WTC11 (cell line): Measurements from ENCODE around the gene LETM1. TPM values are rescaled to one million over a fixed set of nuclear protein-coding genes. Genes with fewer than 3 reads are reported as not detected.

Source experiments
- ATAC-seq: fragments of 200-7000 bp; cut with Tn5 transposase; 2 replicates; pipeline ENCODE4 v1.10.0; 2021; ENCODE audit warnings: mild to moderate bottlenecking, moderate library complexity
- CTCF ChIA-PET: fragments of 300-600 bp; sonication (Branson Sonifier 250); formaldehyde crosslinking; loops from one replicate; lab custom pipeline; 2021; ENCODE audit warnings: antibody characterized with exemption; lab: Charles Lee
- POLR2A ChIA-PET: fragments of 350-600 bp; sonication (Branson Sonifier 250); formaldehyde crosslinking; loops from one replicate; lab custom pipeline; 2021; ENCODE audit warnings: antibody characterized with exemption; lab: Charles Lee
- DNase-seq: peaks from one replicate; pipeline ENCODE4 v3.0.0; 2021; ENCODE audit warnings: low spot score
- H3K27ac Mint-ChIP-seq: 2 replicates; pipeline ENCODE4 v1.8.0; 2021; ENCODE audit warnings: mixed read lengths
- H3K27me3 Mint-ChIP-seq: 2 replicates; pipeline ENCODE4 v1.8.0; 2021; ENCODE audit warnings: low read depth, mild to moderate bottlenecking, moderate library complexity, mixed read lengths
- H3K36me3 Mint-ChIP-seq: 2 replicates; pipeline ENCODE4 v1.8.0; 2021; ENCODE audit warnings: mixed read lengths
- H3K4me1 Mint-ChIP-seq: 2 replicates; pipeline ENCODE4 v1.8.0; 2022; ENCODE audit warnings: mixed read lengths
- H3K4me3 Mint-ChIP-seq: 2 replicates; pipeline ENCODE4 v1.8.0; 2021; ENCODE audit warnings: mild to moderate bottlenecking, moderate library complexity, mixed read lengths
- H3K9me3 Mint-ChIP-seq: 2 replicates; pipeline ENCODE4 v1.8.0; 2021; ENCODE audit warnings: mixed read lengths
- FOXJ3 ChIP-seq: sonication (generic); formaldehyde crosslinking; IDR thresholded peaks from 2 replicates; pipeline ENCODE4 v1.9.0; 2021; ENCODE audit warnings: missing genetic modification reagents, mild to moderate bottlenecking, borderline replicate concordance
- FOXK1 ChIP-seq: sonication (generic); formaldehyde crosslinking; IDR thresholded peaks from 2 replicates; pipeline ENCODE4 v1.8.0; 2022; ENCODE audit warnings: mild to moderate bottlenecking, moderate library complexity, missing genetic modification reagents
- IRF2 ChIP-seq: sonication (generic); formaldehyde crosslinking; IDR thresholded peaks from 2 replicates; pipeline ENCODE4 v1.8.0; 2022; ENCODE audit warnings: low read depth, missing genetic modification reagents, borderline replicate concordance
- SMAD4 ChIP-seq: sonication (generic); formaldehyde crosslinking; IDR thresholded peaks from 2 replicates; pipeline ENCODE4 v1.8.0; 2022; ENCODE audit warnings: mild to moderate bottlenecking, missing genetic modification reagents
- TCF7 ChIP-seq: sonication (generic); formaldehyde crosslinking; IDR thresholded peaks from 2 replicates; pipeline ENCODE4 v1.8.0; 2022; ENCODE audit warnings: mild to moderate bottlenecking, low read depth, missing genetic modification reagents, moderate library complexity
- ZNF416 ChIP-seq: fragments of 250-450 bp; sonication (Bioruptor Pico); IDR thresholded peaks from 2 replicates; pipeline ENCODE4 v1.9.0; 2021; ENCODE audit warnings: mild to moderate bottlenecking, inconsistent platforms
- ZNF423 ChIP-seq: fragments of 250-450 bp; sonication (Bioruptor Pico); IDR thresholded peaks from 2 replicates; pipeline ENCODE4 v2.1.2; 2022; ENCODE audit warnings: mild to moderate bottlenecking, moderate library complexity
- total RNA-seq: library from RNA; stranded (reverse); gene quantifications from 3 replicates; pipeline ENCODE4 v1.2.3, GENCODE V29; 2021
- TF ChIP-seq, protein P1 (sequence below): fragments of 250-450 bp; sonication (Bioruptor Pico); IDR thresholded peaks from 2 replicates; pipeline ENCODE4 v1.9.0; 2021; ENCODE audit warnings: mild to moderate bottlenecking, borderline replicate concordance
- TF ChIP-seq, protein P2 (sequence below): sonication (generic); formaldehyde crosslinking; conservative IDR thresholded peaks from 2 replicates; pipeline ENCODE4 v1.8.1; 2023; ENCODE audit warnings: mild to moderate bottlenecking, low read depth, missing genetic modification reagents, moderate library complexity
- TF ChIP-seq, protein P3 (sequence below): sonication (generic); formaldehyde crosslinking; IDR thresholded peaks from 2 replicates; pipeline ENCODE4 v1.8.1; 2022; ENCODE audit warnings: missing genetic modification reagents, borderline replicate concordance
- TF ChIP-seq, protein P4 (sequence below): sonication (generic); formaldehyde crosslinking; IDR thresholded peaks from 2 replicates; pipeline ENCODE4 v1.8.1; 2023; ENCODE audit warnings: mild to moderate bottlenecking, missing genetic modification reagents, moderate library complexity
- TF ChIP-seq, protein P5 (sequence below): fragments of 200-600 bp; IDR thresholded peaks from 2 replicates; pipeline ENCODE4 v1.8.0; 2022; ENCODE audit warnings: antibody characterized with exemption
- TF ChIP-seq, protein P6 (sequence below): sonication (generic); formaldehyde crosslinking; IDR thresholded peaks from 2 replicates; pipeline ENCODE4 v1.8.1; 2023; ENCODE audit warnings: mild to moderate bottlenecking, missing genetic modification reagents
- TF ChIP-seq, protein P7 (sequence below): sonication (generic); formaldehyde crosslinking; IDR thresholded peaks from 2 replicates; pipeline ENCODE4 v1.8.1; 2023; ENCODE audit warnings: mild to moderate bottlenecking, moderate library complexity, missing genetic modification reagents

LETM1 gene
- total RNA-seq, 1 experiment from 2014 or later = 66.7 TPM

DNA sequence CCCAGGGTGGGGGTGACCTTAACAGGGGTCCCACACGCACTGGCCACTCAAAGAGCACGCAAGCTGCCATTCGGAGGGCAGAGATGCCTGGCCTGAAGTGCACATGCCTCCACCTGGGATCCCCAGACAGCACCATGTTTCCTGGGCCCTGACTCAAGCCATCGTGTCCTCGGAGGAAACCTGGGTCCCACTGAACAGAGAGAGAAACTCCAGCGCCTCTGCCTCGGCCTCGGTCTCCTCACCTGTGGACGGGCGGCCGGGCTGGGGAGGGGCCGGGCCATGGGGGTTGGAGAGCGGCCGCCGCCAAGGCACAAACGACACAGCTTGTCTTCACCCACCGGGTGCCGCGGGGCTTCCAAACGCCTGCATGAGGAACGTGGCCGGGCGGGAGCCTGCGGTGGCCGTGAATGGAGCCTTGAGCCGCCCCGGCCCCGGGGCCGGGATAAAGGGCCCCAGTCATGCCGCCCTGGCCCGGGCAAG is 92.8 kb downstream of the LETM1 start:
- TF ChIP-seq, protein P1, sequence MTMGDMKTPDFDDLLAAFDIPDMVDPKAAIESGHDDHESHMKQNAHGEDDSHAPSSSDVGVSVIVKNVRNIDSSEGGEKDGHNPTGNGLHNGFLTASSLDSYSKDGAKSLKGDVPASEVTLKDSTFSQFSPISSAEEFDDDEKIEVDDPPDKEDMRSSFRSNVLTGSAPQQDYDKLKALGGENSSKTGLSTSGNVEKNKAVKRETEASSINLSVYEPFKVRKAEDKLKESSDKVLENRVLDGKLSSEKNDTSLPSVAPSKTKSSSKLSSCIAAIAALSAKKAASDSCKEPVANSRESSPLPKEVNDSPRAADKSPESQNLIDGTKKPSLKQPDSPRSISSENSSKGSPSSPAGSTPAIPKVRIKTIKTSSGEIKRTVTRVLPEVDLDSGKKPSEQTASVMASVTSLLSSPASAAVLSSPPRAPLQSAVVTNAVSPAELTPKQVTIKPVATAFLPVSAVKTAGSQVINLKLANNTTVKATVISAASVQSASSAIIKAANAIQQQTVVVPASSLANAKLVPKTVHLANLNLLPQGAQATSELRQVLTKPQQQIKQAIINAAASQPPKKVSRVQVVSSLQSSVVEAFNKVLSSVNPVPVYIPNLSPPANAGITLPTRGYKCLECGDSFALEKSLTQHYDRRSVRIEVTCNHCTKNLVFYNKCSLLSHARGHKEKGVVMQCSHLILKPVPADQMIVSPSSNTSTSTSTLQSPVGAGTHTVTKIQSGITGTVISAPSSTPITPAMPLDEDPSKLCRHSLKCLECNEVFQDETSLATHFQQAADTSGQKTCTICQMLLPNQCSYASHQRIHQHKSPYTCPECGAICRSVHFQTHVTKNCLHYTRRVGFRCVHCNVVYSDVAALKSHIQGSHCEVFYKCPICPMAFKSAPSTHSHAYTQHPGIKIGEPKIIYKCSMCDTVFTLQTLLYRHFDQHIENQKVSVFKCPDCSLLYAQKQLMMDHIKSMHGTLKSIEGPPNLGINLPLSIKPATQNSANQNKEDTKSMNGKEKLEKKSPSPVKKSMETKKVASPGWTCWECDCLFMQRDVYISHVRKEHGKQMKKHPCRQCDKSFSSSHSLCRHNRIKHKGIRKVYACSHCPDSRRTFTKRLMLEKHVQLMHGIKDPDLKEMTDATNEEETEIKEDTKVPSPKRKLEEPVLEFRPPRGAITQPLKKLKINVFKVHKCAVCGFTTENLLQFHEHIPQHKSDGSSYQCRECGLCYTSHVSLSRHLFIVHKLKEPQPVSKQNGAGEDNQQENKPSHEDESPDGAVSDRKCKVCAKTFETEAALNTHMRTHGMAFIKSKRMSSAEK (CRISPR knock-in tag) = no peak
- no peak for TF ChIP-seq IRF2 (CRISPR knock-in tag)
- no peak for TF ChIP-seq SMAD4 (CRISPR knock-in tag)
- no peak for TF ChIP-seq FOXJ3 (CRISPR knock-in tag)
- no peak for TF ChIP-seq TCF7 (CRISPR knock-in tag)
- no peak for TF ChIP-seq ZNF423 (CRISPR knock-in tag)
- TF ChIP-seq, protein P2, sequence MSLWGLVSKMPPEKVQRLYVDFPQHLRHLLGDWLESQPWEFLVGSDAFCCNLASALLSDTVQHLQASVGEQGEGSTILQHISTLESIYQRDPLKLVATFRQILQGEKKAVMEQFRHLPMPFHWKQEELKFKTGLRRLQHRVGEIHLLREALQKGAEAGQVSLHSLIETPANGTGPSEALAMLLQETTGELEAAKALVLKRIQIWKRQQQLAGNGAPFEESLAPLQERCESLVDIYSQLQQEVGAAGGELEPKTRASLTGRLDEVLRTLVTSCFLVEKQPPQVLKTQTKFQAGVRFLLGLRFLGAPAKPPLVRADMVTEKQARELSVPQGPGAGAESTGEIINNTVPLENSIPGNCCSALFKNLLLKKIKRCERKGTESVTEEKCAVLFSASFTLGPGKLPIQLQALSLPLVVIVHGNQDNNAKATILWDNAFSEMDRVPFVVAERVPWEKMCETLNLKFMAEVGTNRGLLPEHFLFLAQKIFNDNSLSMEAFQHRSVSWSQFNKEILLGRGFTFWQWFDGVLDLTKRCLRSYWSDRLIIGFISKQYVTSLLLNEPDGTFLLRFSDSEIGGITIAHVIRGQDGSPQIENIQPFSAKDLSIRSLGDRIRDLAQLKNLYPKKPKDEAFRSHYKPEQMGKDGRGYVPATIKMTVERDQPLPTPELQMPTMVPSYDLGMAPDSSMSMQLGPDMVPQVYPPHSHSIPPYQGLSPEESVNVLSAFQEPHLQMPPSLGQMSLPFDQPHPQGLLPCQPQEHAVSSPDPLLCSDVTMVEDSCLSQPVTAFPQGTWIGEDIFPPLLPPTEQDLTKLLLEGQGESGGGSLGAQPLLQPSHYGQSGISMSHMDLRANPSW (CRISPR knock-in tag) = no peak
- TF ChIP-seq, protein P3, sequence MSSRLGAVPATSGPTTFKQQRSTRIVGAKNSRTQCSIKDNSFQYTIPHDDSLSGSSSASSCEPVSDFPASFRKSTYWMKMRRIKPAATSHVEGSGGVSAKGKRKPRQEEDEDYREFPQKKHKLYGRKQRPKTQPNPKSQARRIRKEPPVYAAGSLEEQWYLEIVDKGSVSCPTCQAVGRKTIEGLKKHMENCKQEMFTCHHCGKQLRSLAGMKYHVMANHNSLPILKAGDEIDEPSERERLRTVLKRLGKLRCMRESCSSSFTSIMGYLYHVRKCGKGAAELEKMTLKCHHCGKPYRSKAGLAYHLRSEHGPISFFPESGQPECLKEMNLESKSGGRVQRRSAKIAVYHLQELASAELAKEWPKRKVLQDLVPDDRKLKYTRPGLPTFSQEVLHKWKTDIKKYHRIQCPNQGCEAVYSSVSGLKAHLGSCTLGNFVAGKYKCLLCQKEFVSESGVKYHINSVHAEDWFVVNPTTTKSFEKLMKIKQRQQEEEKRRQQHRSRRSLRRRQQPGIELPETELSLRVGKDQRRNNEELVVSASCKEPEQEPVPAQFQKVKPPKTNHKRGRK (CRISPR knock-in tag) = no peak
- TF ChIP-seq, protein P4, sequence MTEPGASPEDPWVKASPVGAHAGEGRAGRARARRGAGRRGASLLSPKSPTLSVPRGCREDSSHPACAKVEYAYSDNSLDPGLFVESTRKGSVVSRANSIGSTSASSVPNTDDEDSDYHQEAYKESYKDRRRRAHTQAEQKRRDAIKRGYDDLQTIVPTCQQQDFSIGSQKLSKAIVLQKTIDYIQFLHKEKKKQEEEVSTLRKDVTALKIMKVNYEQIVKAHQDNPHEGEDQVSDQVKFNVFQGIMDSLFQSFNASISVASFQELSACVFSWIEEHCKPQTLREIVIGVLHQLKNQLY = no peak
- TF ChIP-seq, protein P5, sequence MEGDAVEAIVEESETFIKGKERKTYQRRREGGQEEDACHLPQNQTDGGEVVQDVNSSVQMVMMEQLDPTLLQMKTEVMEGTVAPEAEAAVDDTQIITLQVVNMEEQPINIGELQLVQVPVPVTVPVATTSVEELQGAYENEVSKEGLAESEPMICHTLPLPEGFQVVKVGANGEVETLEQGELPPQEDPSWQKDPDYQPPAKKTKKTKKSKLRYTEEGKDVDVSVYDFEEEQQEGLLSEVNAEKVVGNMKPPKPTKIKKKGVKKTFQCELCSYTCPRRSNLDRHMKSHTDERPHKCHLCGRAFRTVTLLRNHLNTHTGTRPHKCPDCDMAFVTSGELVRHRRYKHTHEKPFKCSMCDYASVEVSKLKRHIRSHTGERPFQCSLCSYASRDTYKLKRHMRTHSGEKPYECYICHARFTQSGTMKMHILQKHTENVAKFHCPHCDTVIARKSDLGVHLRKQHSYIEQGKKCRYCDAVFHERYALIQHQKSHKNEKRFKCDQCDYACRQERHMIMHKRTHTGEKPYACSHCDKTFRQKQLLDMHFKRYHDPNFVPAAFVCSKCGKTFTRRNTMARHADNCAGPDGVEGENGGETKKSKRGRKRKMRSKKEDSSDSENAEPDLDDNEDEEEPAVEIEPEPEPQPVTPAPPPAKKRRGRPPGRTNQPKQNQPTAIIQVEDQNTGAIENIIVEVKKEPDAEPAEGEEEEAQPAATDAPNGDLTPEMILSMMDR = no peak
- TF ChIP-seq, protein P6, sequence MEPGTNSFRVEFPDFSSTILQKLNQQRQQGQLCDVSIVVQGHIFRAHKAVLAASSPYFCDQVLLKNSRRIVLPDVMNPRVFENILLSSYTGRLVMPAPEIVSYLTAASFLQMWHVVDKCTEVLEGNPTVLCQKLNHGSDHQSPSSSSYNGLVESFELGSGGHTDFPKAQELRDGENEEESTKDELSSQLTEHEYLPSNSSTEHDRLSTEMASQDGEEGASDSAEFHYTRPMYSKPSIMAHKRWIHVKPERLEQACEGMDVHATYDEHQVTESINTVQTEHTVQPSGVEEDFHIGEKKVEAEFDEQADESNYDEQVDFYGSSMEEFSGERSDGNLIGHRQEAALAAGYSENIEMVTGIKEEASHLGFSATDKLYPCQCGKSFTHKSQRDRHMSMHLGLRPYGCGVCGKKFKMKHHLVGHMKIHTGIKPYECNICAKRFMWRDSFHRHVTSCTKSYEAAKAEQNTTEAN (CRISPR knock-in tag) = no peak
- no peak for TF ChIP-seq ZNF416 (CRISPR knock-in tag)
- no peak for TF ChIP-seq FOXK1
- TF ChIP-seq, protein P7, sequence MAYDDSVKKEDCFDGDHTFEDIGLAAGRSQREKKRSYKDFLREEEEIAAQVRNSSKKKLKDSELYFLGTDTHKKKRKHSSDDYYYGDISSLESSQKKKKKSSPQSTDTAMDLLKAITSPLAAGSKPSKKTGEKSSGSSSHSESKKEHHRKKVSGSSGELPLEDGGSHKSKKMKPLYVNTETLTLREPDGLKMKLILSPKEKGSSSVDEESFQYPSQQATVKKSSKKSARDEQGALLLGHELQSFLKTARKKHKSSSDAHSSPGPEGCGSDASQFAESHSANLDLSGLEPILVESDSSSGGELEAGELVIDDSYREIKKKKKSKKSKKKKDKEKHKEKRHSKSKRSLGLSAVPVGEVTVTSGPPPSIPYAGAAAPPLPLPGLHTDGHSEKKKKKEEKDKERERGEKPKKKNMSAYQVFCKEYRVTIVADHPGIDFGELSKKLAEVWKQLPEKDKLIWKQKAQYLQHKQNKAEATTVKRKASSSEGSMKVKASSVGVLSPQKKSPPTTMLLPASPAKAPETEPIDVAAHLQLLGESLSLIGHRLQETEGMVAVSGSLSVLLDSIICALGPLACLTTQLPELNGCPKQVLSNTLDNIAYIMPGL = no peak
- no peak overlapping the region for H3K27ac Mint-ChIP-seq
- no peaks in the 10 kb centered on the region for H3K9me3 Mint-ChIP-seq
- H3K4me1 Mint-ChIP-seq = peaks cover 6% of the 10 kb centered on the region
- no peaks in the 10 kb centered on the region for H3K27me3 Mint-ChIP-seq
- no peak overlapping the region for H3K4me3 Mint-ChIP-seq
- CTCF ChIA-PET = interaction anchor here (0.6 to 0.7 kb wide), 3 partner anchors 15 to 521 kb away, joined by 4 to 7 read pairs (median 4); no protein-coding TSS in a partner anchor
- DNase-seq (no peak), ATAC-seq (no peak)
- no peaks in the 10 kb centered on the region for H3K36me3 Mint-ChIP-seq
- POLR2A ChIA-PET = no interaction called here
